Transverse colon (tissue), 4 donors: ENCODE results near the gene MDFIC. TPM values are rescaled to one million over a fixed set of nuclear protein-coding genes. Genes with fewer than 3 reads are reported as not detected.

Experiments used
- DNase-seq: peaks from one replicate; pipeline ENCODE4 v3.0.0-alpha.2; 2019
- H3K27ac ChIP-seq, 4 donors: fragments of 200-600 bp; sonication (generic); 2 replicates each; pipeline ENCODE4 v1.5.1; 2016 to 2018; ENCODE audit warnings: inconsistent platforms in 4 of 4
- H3K27me3 ChIP-seq: fragments of 200-600 bp; sonication (generic); 2 replicates; pipeline ENCODE4 v1.5.1; 2017; ENCODE audit warnings: inconsistent platforms
- H3K36me3 ChIP-seq, 4 donors: fragments of 200-600 bp; sonication (generic); 2 replicates each; pipeline ENCODE4 v1.5.1; 2017 to 2019; ENCODE audit warnings: inconsistent platforms in 4 of 4
- H3K4me1 ChIP-seq, 4 donors: fragments of 200-600 bp; sonication (generic); 2 replicates each; pipeline ENCODE4 v1.5.1; 2017 to 2020; ENCODE audit warnings: inconsistent platforms in 4 of 4
- H3K4me3 ChIP-seq, 4 donors: fragments of 200-600 bp; sonication (generic); 1 replicate in 1 of 4; 2 replicates in 3 of 4; pipeline versions ENCODE4 v1.5.1 to v1.6.1; 2017 to 2019; ENCODE audit warnings: inconsistent platforms in 4 of 4
- H3K9me3 ChIP-seq, 2 donors: fragments of 200-600 bp; sonication (generic); 2 replicates each; pipeline ENCODE4 v1.5.1; 2017 to 2019; ENCODE audit warnings: inconsistent platforms in 2 of 2
- EP300 ChIP-seq: sonication (generic); formaldehyde crosslinking; IDR thresholded peaks from one replicate; pipeline ENCODE4 v1.6.1; 2017; ENCODE audit warnings: antibody characterized with exemption, low read depth
- POLR2A ChIP-seq: fragments of 450-650 bp; IDR thresholded peaks from one replicate; pipeline ENCODE4 v1.6.1; 2016; ENCODE audit warnings: antibody characterized with exemption, mild to moderate bottlenecking, moderate library complexity
- POLR2AphosphoS5 ChIP-seq, 3 donors: sonication (generic); formaldehyde crosslinking; IDR thresholded peaks; one replicate each; pipeline ENCODE4 v1.6.1; 2016; ENCODE audit warnings: antibody characterized with exemption in 3 of 3
- WGBS, 2 donors: methylation state at CpG; one replicate each; pipeline ENCODE4 v1.1.5; 2018; ENCODE audit warnings: low coverage in 1 of 2; 5-methylcytosine and 5-hydroxymethylcytosine counted together
- in situ Hi-C, 4 donors: fragments of 200-750 bp; cut with MboI; loops; one replicate each; pipeline versions ENCODE4 v1.15.0 to v1.15.1; 2017; ENCODE audit warnings: low sequenced_read_pairs in 3 of 4, low pct_ligation_motif_present in 1 of 4, low pct_unique_long_range_greater_than_20kb in 1 of 4
- intact Hi-C: fragments of 100-400 bp; cut with DNase I; formaldehyde crosslinking; loops from one replicate; pipeline ENCODE4 v1.15.1; 2023; ENCODE audit warnings: low total_unique reads
- total RNA-seq, 4 donors: library from RNA; depleted of rRNA; stranded (reverse); fragments of >200 nt; gene quantifications; one replicate each; pipeline ENCODE4 v1.1.0, GENCODE V29; 2016
- TF ChIP-seq, protein P1 (sequence below), 5 experiments: fragments of 200-600 bp in 3 of 5; fragments of 450-650 bp in 2 of 5; sonication (generic) in 3 of 5; IDR thresholded peaks; 1 replicate in 2 of 5; 2 replicates in 3 of 5; pipeline ENCODE4 v1.5.1; 2016 to 2017; ENCODE audit warnings: antibody characterized with exemption in 5 of 5, inconsistent platforms in 3 of 5, mild to moderate bottlenecking in 2 of 5, moderate library complexity in 1 of 5

MDFIC gene
- total RNA-seq, 4 donors from 2014 or later = 4.5 to 14.8 (median 9.6) TPM

DNA sequence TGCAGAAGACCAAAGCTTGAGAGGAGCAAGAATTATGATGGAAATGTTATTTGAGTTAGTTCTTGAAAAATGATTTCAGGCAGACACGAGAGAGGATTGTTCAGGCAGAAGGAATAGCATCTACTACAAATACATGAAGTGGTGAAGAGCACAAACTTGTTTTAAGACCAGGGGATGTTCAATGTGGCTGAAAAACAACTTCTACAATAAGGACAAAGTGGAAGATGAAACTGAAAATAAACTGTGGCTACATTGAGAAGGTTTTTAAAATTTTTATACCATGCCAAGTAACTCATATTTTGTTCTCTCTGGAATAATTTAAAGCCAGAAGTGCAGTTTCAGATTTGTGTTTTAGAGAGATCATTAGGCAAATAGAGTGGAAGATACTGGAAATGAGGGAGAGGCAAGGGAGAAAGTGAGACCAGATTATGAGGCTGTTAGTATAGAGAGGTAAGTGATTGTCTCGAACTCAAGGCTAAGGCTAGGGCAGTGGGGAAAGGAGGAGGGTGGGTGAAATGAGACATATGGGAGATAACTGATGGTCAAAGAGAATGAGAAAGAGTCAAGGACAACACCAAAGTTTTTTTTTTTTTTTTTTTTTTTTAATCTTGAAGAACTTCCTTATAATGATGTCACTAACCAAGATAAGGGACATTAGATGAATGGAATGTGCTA is 115.4 kb downstream of the MDFIC start:
- H3K4me1 ChIP-seq = peaks cover 0 to 3% (median 0%) of the 10 kb centered on the region in 4 donors
- 77 to 86% methylated on average over 2 of the region's 2 CpGs for WGBS, 2 donors
- H3K4me3 ChIP-seq = no peak overlapping the region
- DNase-seq = no peak
- intact Hi-C loops = no loop called here
- no peaks in the 10 kb centered on the region for H3K9me3 ChIP-seq
- no peak overlapping the region for H3K27ac ChIP-seq
- in situ Hi-C loops = no loop called here
- H3K36me3 ChIP-seq = no peaks in the 10 kb centered on the region
- no peaks in the 10 kb centered on the region for H3K27me3 ChIP-seq
- TF ChIP-seq POLR2AphosphoS5 (IDR thresholded peaks at IDR 0.05) (no peak), POLR2A (no peak), EP300 (no peak)
- TF ChIP-seq, protein P1, sequence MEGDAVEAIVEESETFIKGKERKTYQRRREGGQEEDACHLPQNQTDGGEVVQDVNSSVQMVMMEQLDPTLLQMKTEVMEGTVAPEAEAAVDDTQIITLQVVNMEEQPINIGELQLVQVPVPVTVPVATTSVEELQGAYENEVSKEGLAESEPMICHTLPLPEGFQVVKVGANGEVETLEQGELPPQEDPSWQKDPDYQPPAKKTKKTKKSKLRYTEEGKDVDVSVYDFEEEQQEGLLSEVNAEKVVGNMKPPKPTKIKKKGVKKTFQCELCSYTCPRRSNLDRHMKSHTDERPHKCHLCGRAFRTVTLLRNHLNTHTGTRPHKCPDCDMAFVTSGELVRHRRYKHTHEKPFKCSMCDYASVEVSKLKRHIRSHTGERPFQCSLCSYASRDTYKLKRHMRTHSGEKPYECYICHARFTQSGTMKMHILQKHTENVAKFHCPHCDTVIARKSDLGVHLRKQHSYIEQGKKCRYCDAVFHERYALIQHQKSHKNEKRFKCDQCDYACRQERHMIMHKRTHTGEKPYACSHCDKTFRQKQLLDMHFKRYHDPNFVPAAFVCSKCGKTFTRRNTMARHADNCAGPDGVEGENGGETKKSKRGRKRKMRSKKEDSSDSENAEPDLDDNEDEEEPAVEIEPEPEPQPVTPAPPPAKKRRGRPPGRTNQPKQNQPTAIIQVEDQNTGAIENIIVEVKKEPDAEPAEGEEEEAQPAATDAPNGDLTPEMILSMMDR (IDR thresholded peaks at IDR 0.05) = no peak

DNA sequence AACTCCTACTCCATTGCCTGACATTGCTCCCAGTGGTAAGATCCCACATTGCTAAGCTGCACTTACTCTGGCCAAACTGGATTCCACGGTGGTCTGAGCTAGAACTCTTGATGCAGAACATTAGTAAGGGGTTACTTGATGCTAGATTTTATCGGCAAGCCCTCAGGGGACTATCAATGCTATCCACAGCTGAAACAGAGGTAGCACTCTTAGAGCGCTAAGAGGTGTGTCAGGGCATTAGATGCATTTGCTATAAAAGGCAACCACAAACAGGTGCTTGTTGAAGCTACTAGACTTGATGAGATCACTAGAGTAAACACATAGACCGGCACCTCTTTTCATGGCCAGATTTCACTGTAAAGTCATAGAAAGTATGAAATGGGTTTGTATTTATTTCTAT is 116.3 kb downstream of the MDFIC start:
- no peak overlapping the region for H3K4me3 ChIP-seq
- H3K27ac ChIP-seq = no peak overlapping the region
- no peaks in the 10 kb centered on the region for H3K36me3 ChIP-seq
- DNase-seq = no peak
- H3K9me3 ChIP-seq = no peaks in the 10 kb centered on the region
- intact Hi-C loops (no loop called here), in situ Hi-C loops (no loop called here)
- TF ChIP-seq EP300 (no peak), POLR2AphosphoS5 (IDR thresholded peaks at IDR 0.05) (no peak), POLR2A (no peak)
- TF ChIP-seq, protein P1 (IDR thresholded peaks at IDR 0.05) = no peak
- 64 to 80% methylated on average over 1 to 4 of the region's 4 CpGs for WGBS, 2 donors
- H3K4me1 ChIP-seq = peaks cover 0 to 3% (median 0%) of the 10 kb centered on the region in 4 donors
- no peaks in the 10 kb centered on the region for H3K27me3 ChIP-seq

DNA sequence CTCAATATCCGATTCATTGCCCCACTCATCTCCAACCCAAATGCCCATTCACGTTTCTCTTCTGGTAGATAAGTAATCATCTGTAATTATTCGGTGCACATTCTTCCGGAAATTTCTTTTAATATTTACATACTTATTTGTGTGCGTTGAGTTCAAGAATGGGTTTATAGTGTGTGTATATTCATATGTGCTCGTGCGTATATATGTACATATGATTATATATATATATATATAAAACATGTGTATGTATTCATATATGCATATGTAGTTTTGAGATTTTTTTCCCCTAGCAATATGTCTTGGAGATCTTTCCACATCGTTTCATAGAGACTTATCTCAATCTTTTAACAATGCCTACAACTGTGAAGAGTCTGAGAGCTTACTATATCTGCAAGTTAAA is 118.2 kb downstream of the MDFIC start:
- Histone ChIP-seq H3K36me3 (no peaks in the 10 kb centered on the region), H3K4me3 (no peak overlapping the region), H3K4me1 (peaks cover 0 to 3% (median 0%) of the 10 kb centered on the region in 4 donors), H3K27me3 (no peaks in the 10 kb centered on the region), H3K27ac (no peak overlapping the region), H3K9me3 (no peaks in the 10 kb centered on the region)
- in situ Hi-C loops = no loop called here
- WGBS, 2 donors = 85 to 93% methylated on average over 8 of the region's 8 CpGs
- no peak for DNase-seq
- intact Hi-C loops = no loop called here
- TF ChIP-seq POLR2A = no peak
- TF ChIP-seq POLR2AphosphoS5 (IDR thresholded peaks at IDR 0.05) = no peak
- no peak for TF ChIP-seq EP300
- TF ChIP-seq, protein P1 (IDR thresholded peaks at IDR 0.05) = no peak

DNA sequence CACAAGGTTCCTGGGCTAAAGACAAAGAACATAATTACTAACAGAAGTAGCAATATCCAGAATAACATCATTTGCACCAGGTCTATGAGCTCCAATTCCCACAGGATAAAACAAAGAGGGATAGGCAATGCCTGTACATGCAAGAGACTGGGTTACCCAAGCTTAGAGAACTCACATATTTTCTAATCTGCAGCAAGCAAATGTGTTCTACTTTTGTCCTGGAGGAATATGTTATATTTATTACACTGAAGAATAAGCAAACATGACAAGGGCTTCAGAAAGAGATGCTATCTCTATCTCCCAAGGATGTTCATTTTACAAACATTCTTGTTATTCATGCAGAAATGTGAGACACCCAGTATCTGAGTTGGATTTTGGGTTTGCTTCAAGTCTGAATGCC is 118.6 kb downstream of the MDFIC start:
- H3K27me3 ChIP-seq = no peaks in the 10 kb centered on the region
- TF ChIP-seq, protein P1 (IDR thresholded peaks at IDR 0.05) = no peak
- TF ChIP-seq EP300 (no peak), POLR2AphosphoS5 (IDR thresholded peaks at IDR 0.05) (no peak), POLR2A (no peak)
- H3K4me1 ChIP-seq = peaks cover 0 to 3% (median 0%) of the 10 kb centered on the region in 4 donors
- H3K36me3 ChIP-seq = no peaks in the 10 kb centered on the region
- H3K4me3 ChIP-seq = no peak overlapping the region
- in situ Hi-C loops (no loop called here), intact Hi-C loops (no loop called here)
- H3K9me3 ChIP-seq = no peaks in the 10 kb centered on the region
- H3K27ac ChIP-seq = no peak overlapping the region
- DNase-seq = no peak
